Loucy (cell line): Measurements from ENCODE around the gene MYMK.
A peak's percentile ranks its signal among the peaks of the same experiment; 100 is the strongest.

Source experiments
- H2AFZ ChIP-seq: fragments of 200-600 bp; sonication (generic); 2 replicates; pipeline ENCODE4 v1.6.0; 2016; ENCODE audit warnings: antibody characterized with exemption, mild to moderate bottlenecking, low read length, moderate library complexity
- H3F3A ChIP-seq: fragments of 200-600 bp; 2 replicates; pipeline ENCODE4 v1.6.0; 2016; ENCODE audit warnings: antibody characterized with exemption, low read depth, mild to moderate bottlenecking
- H3K27me3 ChIP-seq: fragments of 200-600 bp; sonication (generic); 2 replicates; pipeline ENCODE4 v1.6.1; 2014; ENCODE audit warnings: low read length, mild to moderate bottlenecking; ENCODE audit not compliant: insufficient read depth, poor library complexity, severe bottlenecking
- H3K36me3 ChIP-seq: fragments of 200-600 bp; sonication (generic); 2 replicates; pipeline ENCODE4 v1.6.1; 2016; ENCODE audit warnings: low read length; ENCODE audit not compliant: insufficient read depth
- H3K4me1 ChIP-seq: fragments of 200-600 bp; sonication (generic); 2 replicates; pipeline ENCODE4 v1.5.1; 2014; ENCODE audit warnings: low read length, mild to moderate bottlenecking; ENCODE audit not compliant: insufficient read depth, poor library complexity, severe bottlenecking
- H3K4me2 ChIP-seq: fragments of 200-600 bp; sonication (generic); 2 replicates; pipeline ENCODE4 v1.6.0; 2014; ENCODE audit warnings: antibody characterized with exemption, low read length, low read depth, mild to moderate bottlenecking; ENCODE audit not compliant: poor library complexity, severe bottlenecking
- H3K4me3 ChIP-seq: fragments of 200-600 bp; sonication (generic); 2 replicates; pipeline ENCODE4 v1.5.1; 2014; ENCODE audit warnings: low read length, mild to moderate bottlenecking, mixed read lengths; ENCODE audit not compliant: poor library complexity, severe bottlenecking
- H3K79me2 ChIP-seq: fragments of 200-600 bp; sonication (generic); 2 replicates; pipeline ENCODE4 v1.6.1; 2014; ENCODE audit warnings: low read length; ENCODE audit not compliant: insufficient read depth
- H3K9ac ChIP-seq: fragments of 200-600 bp; sonication (generic); 2 replicates; pipeline ENCODE4 v1.6.0; 2014; ENCODE audit warnings: mild to moderate bottlenecking, low read depth, low read length, moderate library complexity; ENCODE audit not compliant: poor library complexity, severe bottlenecking
- H3K9me2 ChIP-seq: fragments of 200-600 bp; sonication (generic); replicated peaks from 2 replicates; pipeline ENCODE4 v1.6.1; 2016; ENCODE audit warnings: low read depth, low read length, mixed read lengths
- H3K9me3 ChIP-seq: fragments of 200-600 bp; sonication (generic); 2 replicates; pipeline ENCODE4 v1.6.1; 2014; ENCODE audit warnings: mild to moderate bottlenecking, antibody characterized with exemption, low read length, low read depth; ENCODE audit not compliant: insufficient read depth
- H4K20me1 ChIP-seq: fragments of 200-600 bp; sonication (generic); 2 replicates; pipeline ENCODE4 v1.6.0; 2014; ENCODE audit warnings: antibody characterized with exemption, low read length, mild to moderate bottlenecking; ENCODE audit not compliant: insufficient read depth, poor library complexity, severe bottlenecking
- CTCF ChIP-seq: fragments of 200-600 bp; sonication (generic); conservative IDR thresholded peaks from 2 replicates; pipeline ENCODE4 v1.5.1; 2014; ENCODE audit warnings: mild to moderate bottlenecking, antibody characterized with exemption, low read length
- EZH2phosphoT487 ChIP-seq: fragments of 200-600 bp; IDR thresholded peaks from 2 replicates; pipeline ENCODE4 v1.6.1; 2018; ENCODE audit warnings: antibody characterized with exemption, mild to moderate bottlenecking, moderate library complexity, borderline replicate concordance

The MYMK gene

GRCh38 chr9:133525677-133526076 is 918 bp upstream of the MYMK start:
- Histone ChIP-seq H3K4me2 (no peak overlapping the region), H3K79me2 (no peaks in the 10 kb centered on the region), H3K4me3 (no peak overlapping the region), H3K4me1 (peaks cover 46% of the 10 kb centered on the region), H3K27me3 (no peaks in the 10 kb centered on the region), H3K36me3 (no peaks in the 10 kb centered on the region), H2AFZ (no peak overlapping the region), H3F3A (no peaks in the 10 kb centered on the region), H3K9ac (no peak overlapping the region), H3K9me2 (no peaks in the 10 kb centered on the region), H4K20me1 (no peaks in the 10 kb centered on the region), H3K9me3 (no peaks in the 10 kb centered on the region)
- TF ChIP-seq EZH2phosphoT487 (no peak), CTCF (no peak)

GRCh38 chr9:133524146-133524545 is 613 bp downstream of the MYMK start:
- no peaks in the 10 kb centered on the region for H4K20me1 ChIP-seq
- H3K9me3 ChIP-seq = no peaks in the 10 kb centered on the region
- H3K4me2 ChIP-seq = no peak overlapping the region
- H3K4me1 ChIP-seq = peaks cover 46% of the 10 kb centered on the region
- no peaks in the 10 kb centered on the region for H3K36me3 ChIP-seq
- no peak overlapping the region for H2AFZ ChIP-seq
- no peak for TF ChIP-seq CTCF
- no peak for TF ChIP-seq EZH2phosphoT487
- H3K9me2 ChIP-seq = no peaks in the 10 kb centered on the region
- no peaks in the 10 kb centered on the region for H3K79me2 ChIP-seq
- no peak overlapping the region for H3K4me3 ChIP-seq
- no peaks in the 10 kb centered on the region for H3F3A ChIP-seq
- H3K27me3 ChIP-seq = no peaks in the 10 kb centered on the region
- no peak overlapping the region for H3K9ac ChIP-seq

- Histone ChIP-seq H3K4me3 (no peak overlapping the region), H3K27me3 (no peaks in the 10 kb centered on the region), H3K36me3 (no peaks in the 10 kb centered on the region), H3K4me2 (peak overlapping the region; percentile 61), H3K9me3 (no peaks in the 10 kb centered on the region), H3K9ac (peak overlapping the region; percentile 61), H3K4me1 (peaks cover 46% of the 10 kb centered on the region), H3K79me2 (no peaks in the 10 kb centered on the region), H3K9me2 (no peaks in the 10 kb centered on the region), H2AFZ (no peak overlapping the region), H4K20me1 (no peaks in the 10 kb centered on the region), H3F3A (no peaks in the 10 kb centered on the region)
- TF ChIP-seq CTCF = no peak
- TF ChIP-seq EZH2phosphoT487 = no peak
These were observed 1.7 kb downstream of the MYMK start for GRCh38 chr9:133523106-133523505.
